GM06990 (cell line): Measurements from ENCODE around the gene XRCC3.

Experiments
- DNase-seq: peaks from one replicate; pipeline ENCODE4 v3.0.0-alpha.2; 2011; ENCODE audit not compliant: insufficient read length; ENCODE audit errors: extremely low read depth
- H3K27me3 ChIP-seq: replicated peaks from 2 replicates; pipeline ENCODE4 v1.6.0; 2011; ENCODE audit warnings: low read length; ENCODE audit not compliant: control insufficient read depth, insufficient read depth
- H3K36me3 ChIP-seq: 2 replicates; pipeline ENCODE4 v1.5.1; 2011; ENCODE audit warnings: low read length; ENCODE audit not compliant: control insufficient read depth, insufficient read depth
- H3K4me3 ChIP-seq: replicated peaks from 2 replicates; pipeline ENCODE4 v1.5.1; 2011; ENCODE audit warnings: low read depth, mild to moderate bottlenecking, control low read depth, low read length
- CTCF ChIP-seq: IDR thresholded peaks from 2 replicates; pipeline ENCODE4 v1.5.1; 2011; ENCODE audit warnings: low read length, control low read depth, mild to moderate bottlenecking, inconsistent platforms; ENCODE audit not compliant: insufficient read depth, poor library complexity, severe bottlenecking

XRCC3 gene

DNA sequence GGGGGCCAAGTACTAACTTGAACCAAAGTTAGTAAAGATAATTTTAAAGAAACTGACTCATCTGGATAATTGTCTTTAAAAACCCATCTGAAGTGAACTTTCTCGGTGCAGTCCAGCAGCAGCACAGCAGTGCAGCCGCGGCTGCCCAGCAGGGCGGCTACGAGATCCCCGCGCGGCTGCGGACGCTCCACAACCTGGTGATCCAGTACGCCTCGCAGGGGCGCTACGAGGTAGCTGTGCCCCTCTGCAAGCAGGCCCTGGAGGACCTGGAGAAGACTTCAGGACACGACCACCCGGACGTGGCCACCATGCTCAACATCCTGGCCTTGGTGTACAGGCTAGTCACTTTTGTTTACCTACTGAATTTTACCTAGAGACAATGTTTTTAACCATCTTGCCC lies 52.7 kb downstream of the XRCC3 start:
- no peak for DNase-seq
- Histone ChIP-seq H3K27me3 (no peaks in the 10 kb centered on the region), H3K4me3 (no peak overlapping the region), H3K36me3 (peaks cover 18% of the 10 kb centered on the region)
- no peak for TF ChIP-seq CTCF

- TF ChIP-seq CTCF, result no peak
- peaks cover 18% of the 10 kb centered on the region for H3K36me3 ChIP-seq
- no peaks in the 10 kb centered on the region for H3K27me3 ChIP-seq
- no peak overlapping the region for H3K4me3 ChIP-seq
- no peak for DNase-seq
These were observed 53.2 kb downstream of the XRCC3 start for GRCh38 chr14:103662029-103662428.

GRCh38 chr14:103659631-103660030 lies 55.6 kb downstream of the XRCC3 start:
- no peaks in the 10 kb centered on the region for H3K27me3 ChIP-seq
- no peak for TF ChIP-seq CTCF
- H3K36me3 ChIP-seq, result peaks cover 27% of the 10 kb centered on the region
- no peak for DNase-seq
- no peak overlapping the region for H3K4me3 ChIP-seq

GRCh38 chr14:103657471-103657870 lies 57.8 kb downstream of the XRCC3 start:
- TF ChIP-seq CTCF, result no peak
- no peak for DNase-seq
- Histone ChIP-seq H3K36me3 (peaks cover 27% of the 10 kb centered on the region), H3K4me3 (no peak overlapping the region), H3K27me3 (no peaks in the 10 kb centered on the region)

GRCh38 chr14:103656756-103657133 lies 58.5 kb downstream of the XRCC3 start:
- DNase-seq, result no peak
- H3K27me3 ChIP-seq, result no peaks in the 10 kb centered on the region
- H3K36me3 ChIP-seq, result peaks cover 23% of the 10 kb centered on the region
- no peak for TF ChIP-seq CTCF
- H3K4me3 ChIP-seq, result no peak overlapping the region

DNA sequence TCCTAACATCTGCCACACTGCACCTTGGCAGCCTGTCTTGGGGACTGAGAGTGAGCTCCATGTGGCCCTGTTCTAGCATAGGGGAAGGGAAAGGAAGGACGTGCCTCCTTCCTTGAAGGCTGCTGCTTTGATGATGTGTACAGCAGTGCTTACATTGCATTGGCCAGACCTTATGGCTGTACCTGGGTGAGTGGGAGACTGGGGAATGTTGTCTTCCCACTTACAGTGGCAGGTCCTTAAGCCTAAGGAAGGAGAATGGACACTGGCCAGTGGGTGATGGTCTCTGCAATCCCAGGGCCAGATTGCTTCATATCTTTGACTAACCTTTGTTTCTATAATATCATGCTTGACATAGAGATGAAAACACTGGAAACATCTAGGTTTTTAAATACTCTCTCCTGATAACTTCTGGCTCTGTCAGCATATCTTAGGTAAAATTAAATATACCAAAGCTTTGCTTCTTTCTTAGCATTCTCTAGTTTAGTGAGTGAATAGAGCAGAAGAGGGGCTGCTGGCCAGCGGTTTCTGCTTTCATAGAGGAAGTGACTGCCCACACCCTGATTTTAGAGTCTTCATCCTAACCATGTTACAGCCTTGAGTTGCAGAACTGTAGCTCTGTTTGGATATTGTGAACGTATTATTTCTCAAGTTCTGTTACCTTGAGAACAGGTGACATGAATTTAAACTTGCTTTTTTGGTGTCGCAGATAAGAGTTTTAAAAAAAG lies 59.1 kb downstream of the XRCC3 start:
- DNase-seq, result no peak
- Histone ChIP-seq H3K36me3 (peaks cover 27% of the 10 kb centered on the region), H3K27me3 (no peaks in the 10 kb centered on the region), H3K4me3 (no peak overlapping the region)
- no peak for TF ChIP-seq CTCF
